NCI-H2196 (cell line): Measurements from ENCODE around the gene CGRRF1.

Experiments used
- DNase-seq: peaks from one replicate; lab custom pipeline; 2025; ENCODE audit not compliant: unreplicated experiment; lab: John Stamatoyannopoulos, UW

The CGRRF1 gene, protein sequence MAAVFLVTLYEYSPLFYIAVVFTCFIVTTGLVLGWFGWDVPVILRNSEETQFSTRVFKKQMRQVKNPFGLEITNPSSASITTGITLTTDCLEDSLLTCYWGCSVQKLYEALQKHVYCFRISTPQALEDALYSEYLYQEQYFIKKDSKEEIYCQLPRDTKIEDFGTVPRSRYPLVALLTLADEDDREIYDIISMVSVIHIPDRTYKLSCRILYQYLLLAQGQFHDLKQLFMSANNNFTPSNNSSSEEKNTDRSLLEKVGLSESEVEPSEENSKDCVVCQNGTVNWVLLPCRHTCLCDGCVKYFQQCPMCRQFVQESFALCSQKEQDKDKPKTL

DNA sequence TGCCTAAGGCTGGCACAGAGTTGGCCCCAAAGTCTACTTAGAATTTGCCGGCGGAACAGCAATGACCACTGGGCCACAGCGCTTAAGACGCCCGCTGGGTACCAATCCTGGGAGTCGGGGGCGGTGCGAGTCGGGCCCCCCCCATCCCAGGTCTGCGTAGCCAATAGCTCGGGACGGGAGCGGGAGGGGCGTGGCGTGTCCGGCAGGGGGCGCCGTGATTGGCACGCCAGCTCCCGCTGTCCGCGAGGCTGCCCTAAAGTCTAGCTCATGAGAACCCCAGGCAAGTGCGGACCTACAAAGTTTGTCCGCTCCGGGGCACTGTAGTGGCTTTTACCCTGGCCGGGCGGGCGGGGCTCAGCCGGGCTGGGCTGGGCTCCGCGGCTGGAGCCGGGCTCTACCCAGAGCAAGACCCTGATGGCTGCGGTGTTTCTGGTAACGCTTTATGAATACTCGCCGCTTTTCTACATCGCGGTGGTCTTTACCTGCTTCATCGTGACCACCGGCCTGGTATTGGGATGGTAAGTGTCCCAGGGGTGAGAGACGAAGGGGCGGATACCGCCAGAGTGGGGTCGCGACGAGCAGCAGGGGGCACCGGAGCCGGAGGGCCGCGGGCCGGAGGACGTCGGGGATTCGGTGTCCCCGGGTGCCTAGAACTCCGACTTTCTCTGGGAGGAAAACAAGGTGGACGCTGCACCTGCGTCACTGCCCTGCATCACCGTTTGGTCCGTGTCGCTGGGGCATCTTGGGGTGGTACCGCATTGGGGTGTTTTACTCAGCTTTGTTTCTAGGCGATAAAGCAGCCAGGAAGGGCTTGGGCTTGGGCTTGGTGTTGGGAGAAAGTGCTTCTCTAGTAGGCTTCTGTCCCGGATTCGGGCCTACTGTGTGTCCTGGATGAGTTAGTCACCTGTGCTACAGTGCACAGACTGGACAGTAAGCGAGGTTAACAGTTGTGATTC lies at the start of gene CGRRF1:
CGRRF1 (plus strand) TSS at position 361 of the 956 bp plus-strand sequence; CDS start at position 415, 54 bp downstream.
- DNase-seq = peak; percentile 97

DNA sequence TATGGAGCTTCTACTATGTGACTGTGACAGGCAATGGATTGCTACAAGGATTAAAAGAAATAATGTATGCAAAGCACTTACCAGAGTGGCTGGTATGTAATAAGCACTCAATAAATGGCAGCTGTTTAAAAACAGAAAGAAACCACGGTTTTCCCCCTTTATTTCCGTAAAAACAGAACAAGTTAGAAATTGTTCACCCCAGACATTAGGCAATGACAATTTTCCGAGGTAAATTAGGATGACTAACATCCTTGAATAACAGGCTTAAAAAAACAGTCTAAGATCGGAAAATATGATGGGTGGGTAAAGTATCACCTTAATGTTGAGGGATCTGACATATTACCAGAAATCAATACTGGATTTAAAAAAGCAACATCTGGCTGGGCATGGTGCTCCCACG lies 47.7 kb upstream of the CGRRF1 start:
- DNase-seq = no peak

DNA sequence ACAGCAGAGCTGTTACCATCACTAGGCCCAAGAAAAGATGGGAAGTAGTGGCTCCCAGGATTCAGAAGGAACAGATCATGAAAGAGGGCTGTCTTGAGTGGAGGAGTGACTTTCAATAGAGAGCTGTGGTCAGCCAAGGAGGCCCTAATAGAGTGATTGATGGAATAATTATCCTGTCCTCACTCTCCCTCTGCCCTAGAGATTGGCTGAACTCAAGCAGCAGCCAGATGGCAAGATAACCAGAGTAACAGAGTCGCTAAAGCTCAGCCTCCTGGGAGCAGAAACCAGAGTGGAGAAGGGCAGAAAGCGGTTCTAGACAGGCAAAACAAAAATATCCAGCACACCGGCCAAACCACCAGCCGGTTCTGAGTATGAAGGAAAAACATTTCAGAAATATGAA lies 44.1 kb upstream of the CGRRF1 start:
- no peak for DNase-seq

DNA sequence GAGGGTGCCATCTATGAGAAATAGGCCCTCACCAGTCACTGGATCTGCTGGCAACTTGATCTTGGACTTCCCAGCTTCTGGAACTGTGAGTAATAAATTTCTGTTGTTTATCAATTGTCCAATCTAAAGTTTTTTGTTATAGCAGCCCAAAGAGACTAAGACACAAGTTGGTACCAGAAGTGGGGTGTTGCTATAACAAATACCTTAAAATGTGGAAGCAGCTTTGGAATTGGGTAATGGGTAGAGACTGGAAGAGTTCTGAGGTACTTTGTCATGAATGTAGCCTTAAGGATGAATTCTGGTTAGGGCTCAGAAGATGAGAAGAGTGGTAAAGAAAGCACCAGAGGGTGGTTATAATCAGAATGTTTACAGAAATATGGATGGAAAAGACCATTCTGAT lies 42.4 kb upstream of the CGRRF1 start:
- no peak for DNase-seq

DNA sequence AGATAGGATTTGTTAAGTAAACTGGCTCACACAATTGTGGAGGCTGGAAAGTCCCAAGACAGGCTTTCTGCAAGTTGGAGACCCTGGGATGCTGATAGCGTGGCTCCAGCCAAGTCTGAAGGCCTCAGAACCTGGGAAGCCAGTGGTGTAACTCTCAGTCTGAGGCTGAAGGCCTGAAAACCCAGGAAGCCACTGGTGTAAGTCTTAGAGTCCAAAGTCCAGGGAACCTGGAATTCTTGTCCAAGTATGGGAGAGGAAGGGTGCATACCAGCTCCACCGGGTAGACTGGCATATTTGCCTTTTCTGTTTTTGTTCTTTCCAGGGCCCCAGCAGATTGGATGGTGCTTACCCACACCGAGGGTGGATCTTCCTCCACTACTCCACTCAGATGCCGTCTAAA lies 39.0 kb upstream of the CGRRF1 start:
- no peak for DNase-seq

DNA sequence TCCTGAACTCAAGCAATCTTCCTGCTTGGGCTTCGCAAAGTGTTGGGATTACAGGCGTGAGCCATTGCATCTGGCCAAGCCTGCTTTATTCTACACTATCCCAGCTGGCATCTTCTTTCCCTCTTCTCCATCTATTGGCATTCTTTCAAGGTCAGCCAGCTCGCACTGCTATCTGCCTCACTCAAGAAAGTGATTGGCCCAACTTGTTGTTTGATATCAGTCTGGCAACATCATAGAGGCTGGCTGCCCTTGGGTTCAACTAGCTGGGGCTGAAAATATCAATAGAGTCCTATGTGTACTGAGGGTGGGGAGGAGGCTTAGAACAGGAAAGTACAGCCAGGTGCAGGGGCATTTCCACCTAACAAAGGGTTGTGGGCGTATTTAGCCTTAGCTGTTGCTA lies 38.1 kb upstream of the CGRRF1 start:
- DNase-seq = no peak

DNA sequence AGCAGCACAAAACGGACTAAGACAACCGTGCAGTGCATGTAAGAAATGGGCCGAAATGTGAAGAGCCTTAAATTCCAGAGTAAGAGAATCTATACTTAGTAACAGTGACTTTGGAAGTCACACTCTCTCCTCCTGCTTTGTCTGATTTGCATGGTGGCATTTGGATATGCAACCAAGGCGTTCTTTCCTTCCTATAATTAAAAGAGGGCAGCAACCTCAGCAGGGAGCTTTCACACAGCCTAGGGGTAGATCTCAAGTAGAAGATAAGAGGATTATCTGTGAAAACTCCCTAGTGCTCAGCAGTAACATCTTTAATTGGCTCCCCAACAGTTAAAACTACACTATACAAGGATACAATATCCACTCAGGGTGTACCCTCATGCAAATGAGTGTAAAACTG lies 37.4 kb upstream of the CGRRF1 start:
- no peak for DNase-seq

DNA sequence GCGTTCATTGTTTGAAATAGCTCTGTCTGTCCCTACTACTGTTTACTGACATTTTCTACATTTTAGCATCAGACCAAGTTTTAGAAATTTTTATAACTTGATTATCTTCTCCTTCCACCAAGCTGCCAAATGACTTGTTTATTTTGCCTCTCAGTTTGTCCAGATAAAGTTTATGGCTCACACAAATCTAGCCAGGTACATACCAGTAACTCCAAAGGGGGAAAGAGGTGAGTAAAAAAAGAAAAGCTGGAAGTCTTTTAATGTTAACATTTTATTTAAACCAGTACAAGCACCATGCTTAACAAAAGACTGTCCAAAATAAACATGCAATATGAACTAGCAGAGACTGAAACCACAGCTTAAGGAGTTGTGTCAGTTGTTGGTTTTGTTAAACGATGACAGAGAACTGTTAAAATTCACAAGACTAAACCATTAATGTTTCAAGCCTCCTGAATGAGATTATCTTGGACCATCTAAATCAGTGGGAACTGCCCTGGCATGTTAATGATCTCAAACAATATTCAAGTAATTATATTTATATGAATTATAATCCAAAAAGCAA lies 35.4 kb upstream of the CGRRF1 start:
- no peak for DNase-seq

DNA sequence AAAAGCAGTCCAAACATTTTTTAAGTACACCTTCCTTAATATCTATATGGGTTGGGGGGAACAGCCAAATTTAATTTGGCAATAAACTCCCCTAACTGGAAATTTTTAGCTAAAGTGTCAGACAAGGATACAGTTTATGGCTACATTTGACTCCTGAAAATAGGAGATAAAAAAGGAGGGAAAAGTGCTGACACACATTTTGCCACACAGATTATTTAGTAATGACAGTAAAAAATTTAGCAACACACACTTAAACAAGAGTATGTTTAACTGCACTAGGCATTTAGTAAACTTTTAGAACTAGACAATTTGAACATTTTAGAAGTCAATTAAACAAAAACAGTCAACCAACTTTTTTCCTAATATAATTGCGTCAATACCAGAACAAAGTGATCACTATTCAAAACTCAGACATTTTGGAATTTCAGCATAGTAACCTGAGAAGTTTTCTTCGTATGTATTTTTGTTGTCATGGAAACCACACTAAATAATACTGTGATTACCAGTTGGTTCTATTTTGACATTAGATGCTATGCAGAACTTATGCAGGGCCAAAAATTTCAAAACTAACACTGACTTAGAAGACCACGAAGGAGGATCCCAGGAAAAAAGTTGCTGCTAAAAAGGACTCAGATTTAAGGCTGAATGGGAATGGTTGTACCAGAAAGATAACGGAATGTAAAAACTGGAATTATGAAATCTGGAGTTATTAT lies 34.4 kb upstream of the CGRRF1 start:
- DNase-seq = no peak

DNA sequence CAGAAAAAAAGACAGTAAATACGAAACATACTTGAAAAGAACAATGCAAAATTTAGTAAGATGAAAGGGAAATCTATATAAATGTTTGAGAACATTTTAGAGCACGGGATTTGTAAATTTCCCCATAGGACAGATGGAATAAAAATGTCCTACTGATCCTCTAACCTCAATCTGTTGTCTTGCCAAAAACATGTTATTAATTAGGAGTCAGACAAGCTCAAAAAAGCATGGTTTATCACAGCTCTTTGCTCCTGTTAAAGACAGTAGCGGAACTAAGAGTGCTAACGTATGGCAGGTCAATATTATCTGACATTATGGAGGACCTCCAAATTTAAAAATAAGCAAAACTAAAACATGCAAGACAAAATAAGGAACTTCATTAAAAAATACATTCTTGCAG lies 33.8 kb upstream of the CGRRF1 start:
- no peak for DNase-seq

DNA sequence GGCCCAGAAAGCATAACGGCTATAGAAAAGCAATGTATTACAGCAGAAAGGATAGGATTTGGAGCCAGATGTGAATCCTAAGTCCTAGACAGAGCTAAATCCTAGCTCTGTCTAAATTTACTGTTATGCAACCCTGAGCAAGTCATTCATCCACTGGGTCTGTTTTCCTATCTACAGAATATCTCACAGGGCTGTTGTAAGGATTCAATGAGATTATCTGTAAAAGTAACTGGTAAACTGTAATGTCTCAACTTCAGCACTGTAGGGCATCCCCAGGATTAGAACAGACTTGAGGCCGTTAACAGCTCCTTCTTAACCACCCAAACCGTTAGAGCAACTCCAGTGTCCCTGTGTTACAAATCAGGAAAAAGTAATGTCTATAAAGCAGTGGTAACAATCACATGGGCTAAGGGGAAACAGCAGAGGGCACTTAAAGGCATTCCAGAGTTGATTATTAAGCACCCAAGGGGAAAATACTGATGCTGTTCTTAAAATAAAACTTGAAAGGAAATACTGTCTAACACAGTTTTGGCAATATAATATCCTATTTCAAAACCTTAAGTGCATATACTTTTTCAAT lies 31.0 kb upstream of the CGRRF1 start:
- DNase-seq = no peak

DNA sequence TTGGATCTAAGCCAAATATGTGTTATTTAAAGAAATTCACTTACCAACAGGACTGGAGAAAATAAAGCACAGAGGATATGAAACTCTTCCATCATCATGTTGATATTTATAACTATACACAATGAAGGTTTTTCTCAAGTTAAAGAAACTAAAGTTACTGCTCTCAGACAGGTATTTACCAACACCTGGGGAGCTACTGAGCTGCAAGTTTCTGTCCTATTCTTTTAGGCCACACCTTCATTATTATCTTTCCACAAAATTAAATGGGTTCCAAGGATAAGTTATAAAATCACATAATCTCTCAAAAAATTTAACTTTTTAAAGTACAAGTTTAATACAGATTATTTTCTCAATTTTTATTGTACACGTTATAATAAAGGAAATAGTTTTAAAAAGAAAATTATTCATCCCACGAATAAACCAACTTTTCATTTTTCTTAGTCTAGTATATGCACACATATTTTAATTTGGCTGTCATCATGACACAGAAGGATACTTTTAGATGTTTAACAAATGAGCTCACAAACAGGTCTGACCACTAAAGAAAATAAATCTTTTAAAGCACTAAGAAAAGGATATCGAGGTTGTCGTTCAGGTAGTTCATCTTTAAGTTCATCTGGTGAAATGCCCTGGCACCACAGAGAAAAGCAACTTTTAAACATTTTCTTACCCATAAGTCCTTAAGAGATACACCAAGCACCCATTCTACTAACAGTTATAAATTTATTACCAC lies 28.7 kb upstream of the CGRRF1 start:
- DNase-seq = no peak

DNA sequence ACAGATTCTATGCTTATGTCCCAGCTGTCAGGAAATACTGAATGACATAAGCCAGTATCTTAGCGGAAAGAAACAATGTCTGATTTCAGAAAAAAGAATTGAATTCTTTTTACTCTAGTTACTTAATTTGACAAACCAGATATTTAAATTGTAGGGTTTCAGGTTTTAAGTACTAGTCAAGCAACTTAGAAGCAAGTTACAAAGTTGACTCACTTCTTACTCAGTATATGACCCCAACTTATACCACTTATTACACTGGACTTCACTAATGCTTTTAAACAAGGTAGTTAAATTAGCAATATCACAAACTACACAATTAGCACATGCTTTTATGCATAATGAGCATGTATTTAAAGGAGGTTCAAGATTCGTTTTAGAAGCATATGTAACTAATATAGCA lies 28.0 kb upstream of the CGRRF1 start:
- no peak for DNase-seq

DNA sequence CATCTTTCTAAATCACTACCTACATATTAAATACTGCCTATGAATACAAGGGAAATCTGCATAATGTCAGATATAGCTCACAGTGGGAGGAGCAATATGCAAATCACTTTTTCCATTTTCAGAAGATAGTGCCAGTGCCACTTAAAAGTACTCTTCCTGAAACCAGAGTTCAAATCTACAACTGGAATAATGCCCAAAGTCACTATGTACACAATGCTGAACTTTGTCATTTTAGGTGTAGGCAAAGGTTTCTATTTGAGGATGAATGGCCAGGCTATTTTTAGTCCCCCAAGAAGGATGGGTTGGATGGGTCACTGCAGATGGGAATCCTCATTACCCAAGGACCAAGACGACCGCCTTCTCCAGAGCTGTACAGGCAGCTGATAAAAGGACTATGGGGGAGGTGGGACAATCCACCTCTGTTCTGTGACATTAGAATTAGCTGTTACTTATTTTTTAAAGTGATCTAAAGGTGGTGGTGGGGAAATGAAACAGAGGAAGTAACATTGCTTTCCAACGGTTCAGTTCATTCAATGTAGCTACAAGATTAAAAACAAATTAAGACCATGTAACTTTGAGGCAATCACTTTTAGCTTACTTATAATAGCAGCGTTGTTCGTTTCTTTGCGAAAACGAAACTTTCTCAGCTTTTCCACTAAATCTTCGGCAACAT lies 26.5 kb upstream of the CGRRF1 start:
- DNase-seq = no peak

DNA sequence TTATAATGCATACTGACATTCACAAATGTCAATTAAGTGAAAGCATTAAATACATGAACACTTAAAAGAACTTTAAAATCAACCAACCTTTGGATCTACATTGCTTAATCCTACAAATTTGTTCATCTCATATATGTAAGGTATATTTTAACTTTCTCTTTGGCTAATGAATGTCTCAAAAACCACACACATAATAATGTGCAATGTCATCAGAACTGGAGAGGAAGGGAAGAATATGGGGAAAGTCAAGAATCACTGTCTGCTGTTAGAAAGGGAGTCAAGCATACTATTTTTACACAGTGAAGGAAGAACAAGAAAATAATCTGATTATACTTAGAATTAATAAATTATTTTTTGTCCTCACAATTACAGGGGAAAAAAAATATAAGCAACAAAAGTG lies 25.9 kb upstream of the CGRRF1 start:
- DNase-seq = no peak

DNA sequence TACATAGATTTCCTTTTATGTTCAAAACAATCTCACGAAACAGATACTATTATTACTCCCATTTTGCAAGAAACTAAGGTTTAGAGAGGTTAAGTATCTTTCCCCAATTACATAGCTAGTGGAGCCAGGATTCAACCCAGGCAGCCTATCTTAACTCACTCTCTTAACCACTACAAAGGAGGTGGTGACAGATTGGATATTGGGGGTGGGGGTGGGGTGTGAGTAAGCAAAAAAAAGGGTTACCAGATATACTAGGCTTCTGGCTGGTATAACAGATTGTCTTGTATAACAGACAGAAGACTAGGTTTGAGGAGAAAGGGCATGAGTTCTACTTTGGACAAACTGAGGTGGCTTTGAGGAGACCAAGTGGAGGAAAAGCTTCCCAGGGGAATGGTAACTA lies 23.0 kb upstream of the CGRRF1 start:
- DNase-seq = no peak

DNA sequence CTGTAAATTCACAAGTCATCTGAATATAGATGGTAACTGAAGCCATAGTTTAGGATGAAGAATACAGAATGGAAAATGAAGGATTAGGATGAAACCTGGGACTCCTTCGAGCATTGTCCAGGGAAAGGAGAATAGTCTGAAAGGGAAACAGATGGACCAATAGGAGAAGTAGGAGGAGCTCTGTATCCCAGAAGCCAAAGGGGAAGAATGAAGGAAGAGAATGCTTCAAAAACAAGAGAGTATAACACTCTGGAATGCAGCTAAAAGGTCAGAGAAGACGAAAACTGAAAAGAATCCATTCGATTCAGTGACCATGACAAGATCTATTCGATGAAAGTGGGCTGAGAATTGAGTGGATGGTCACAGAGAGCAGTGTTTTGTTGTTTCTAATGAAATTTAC lies 21.9 kb upstream of the CGRRF1 start:
- peak; percentile 22 for DNase-seq

DNA sequence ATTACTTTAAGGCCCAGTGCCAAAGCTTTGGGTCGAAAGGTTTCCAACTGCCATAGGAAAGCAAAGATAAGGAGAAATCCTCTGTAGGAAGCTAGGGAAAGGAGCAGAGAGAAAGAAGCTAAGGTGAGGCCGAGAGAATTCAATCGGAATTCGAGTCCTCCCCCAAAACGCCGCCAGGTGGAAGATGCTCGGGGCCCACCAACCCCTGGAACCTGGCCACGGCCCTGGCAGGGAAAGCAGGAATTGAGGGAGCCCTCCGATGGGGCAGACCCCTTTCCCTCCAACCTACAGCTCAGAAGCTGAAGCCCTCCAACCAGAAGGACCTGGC lies 21.4 kb upstream of the CGRRF1 start:
- no peak for DNase-seq

DNA sequence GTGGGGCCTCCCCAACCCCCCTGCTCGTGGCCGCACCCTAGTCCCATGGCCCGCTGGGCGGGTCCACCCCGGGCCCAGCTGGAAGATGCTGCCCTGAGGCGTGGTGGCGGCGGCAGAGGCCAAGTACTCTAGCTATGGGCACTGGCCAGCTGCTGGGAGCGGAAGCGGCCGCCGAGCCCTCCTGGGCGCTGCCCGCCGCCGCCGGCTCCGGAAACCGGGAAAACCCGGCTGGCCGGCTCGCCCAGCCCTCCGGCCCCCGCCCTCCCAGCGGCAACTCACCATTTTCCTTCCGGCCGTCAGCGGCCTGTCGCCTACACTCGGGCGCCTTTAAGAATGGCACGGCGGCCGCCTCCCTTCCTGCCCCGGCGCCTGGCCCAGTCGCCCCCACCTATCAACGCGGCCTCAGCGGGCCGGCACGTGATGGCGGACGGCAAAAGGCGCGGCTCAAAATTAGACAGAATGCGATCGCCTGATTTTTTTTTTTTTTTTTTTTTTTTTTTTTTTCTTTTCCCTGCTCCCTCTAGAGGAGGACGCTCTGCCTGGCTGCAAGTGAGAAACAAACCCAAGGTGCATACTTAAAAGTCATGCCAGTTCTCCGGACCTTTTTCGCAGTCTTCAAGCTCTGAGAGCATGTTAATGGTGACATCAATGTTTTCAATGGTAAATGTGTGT lies 20.9 kb upstream of the CGRRF1 start, which contains the start of gene GMFB:
GMFB (minus strand) TSS at position 335 of the 672 bp plus-strand sequence; CDS start at position 282, 53 bp downstream.
- peak; percentile 90 for DNase-seq
